ENCODE results near the gene ZMYND8. TPM values are rescaled to one million over a fixed set of nuclear protein-coding genes. Genes with fewer than 3 reads are reported as not detected.

The ZMYND8 gene
- total RNA-seq, 4 donors from 2014 or later: 48.5 to 169 (median 54.1) TPM

DNA sequence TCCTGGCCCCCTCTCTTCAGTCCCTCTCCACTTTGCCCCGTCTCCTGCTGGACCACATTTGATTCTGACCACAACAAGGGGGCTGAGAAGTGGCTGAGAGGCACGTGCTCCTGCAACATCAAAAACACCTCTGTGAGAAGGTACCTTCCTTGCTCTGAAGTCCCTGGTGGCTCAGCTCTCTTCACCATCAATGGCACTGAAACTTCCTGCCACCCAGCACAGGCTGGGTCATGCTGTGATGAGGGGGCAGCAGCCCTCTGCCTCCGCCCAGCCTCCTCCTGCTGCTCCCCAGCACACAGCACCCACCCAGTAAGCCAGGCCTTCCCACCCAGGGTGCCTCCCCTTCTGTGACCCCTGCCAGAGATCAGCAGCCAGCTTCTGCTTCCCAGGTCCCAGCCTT, 10.3 kb downstream of the ZMYND8 start:
- WGBS: 92% methylated on average over 3 of the region's 3 CpGs
- H3K9me3 ChIP-seq: no peaks in the 10 kb centered on the region
- peaks cover 4% of the 10 kb centered on the region for H3K36me3 ChIP-seq
- DNase-seq (ENCODE audit: low spot score in 2 of 2): no peak
- TF ChIP-seq POLR2AphosphoS5 (IDR thresholded peaks at IDR 0.05): no peak
- no peak for TF ChIP-seq POLR2A (IDR thresholded peaks at IDR 0.05)
- TF ChIP-seq, protein P1, sequence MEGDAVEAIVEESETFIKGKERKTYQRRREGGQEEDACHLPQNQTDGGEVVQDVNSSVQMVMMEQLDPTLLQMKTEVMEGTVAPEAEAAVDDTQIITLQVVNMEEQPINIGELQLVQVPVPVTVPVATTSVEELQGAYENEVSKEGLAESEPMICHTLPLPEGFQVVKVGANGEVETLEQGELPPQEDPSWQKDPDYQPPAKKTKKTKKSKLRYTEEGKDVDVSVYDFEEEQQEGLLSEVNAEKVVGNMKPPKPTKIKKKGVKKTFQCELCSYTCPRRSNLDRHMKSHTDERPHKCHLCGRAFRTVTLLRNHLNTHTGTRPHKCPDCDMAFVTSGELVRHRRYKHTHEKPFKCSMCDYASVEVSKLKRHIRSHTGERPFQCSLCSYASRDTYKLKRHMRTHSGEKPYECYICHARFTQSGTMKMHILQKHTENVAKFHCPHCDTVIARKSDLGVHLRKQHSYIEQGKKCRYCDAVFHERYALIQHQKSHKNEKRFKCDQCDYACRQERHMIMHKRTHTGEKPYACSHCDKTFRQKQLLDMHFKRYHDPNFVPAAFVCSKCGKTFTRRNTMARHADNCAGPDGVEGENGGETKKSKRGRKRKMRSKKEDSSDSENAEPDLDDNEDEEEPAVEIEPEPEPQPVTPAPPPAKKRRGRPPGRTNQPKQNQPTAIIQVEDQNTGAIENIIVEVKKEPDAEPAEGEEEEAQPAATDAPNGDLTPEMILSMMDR (IDR thresholded peaks at IDR 0.05): no peak
- no peak for TF ChIP-seq EP300 (IDR thresholded peaks at IDR 0.05)
- no peak overlapping the region for H3K27ac ChIP-seq
- H3K4me1 ChIP-seq: peaks cover 42% of the 10 kb centered on the region
- no peak overlapping the region for H3K4me3 ChIP-seq
- H3K27me3 ChIP-seq: no peaks in the 10 kb centered on the region

GRCh38 chr20:47345214-47345613, 11.3 kb downstream of the ZMYND8 start:
- no peak for DNase-seq (ENCODE audit: low spot score in 2 of 2)
- no peak for TF ChIP-seq EP300 (IDR thresholded peaks at IDR 0.05)
- TF ChIP-seq POLR2A (IDR thresholded peaks at IDR 0.05): no peak
- no peak for TF ChIP-seq POLR2AphosphoS5 (IDR thresholded peaks at IDR 0.05)
- TF ChIP-seq, protein P1 (IDR thresholded peaks at IDR 0.05): no peak
- Histone ChIP-seq H3K27me3 (no peaks in the 10 kb centered on the region), H3K27ac (no peak overlapping the region), H3K36me3 (peaks cover 4% of the 10 kb centered on the region), H3K9me3 (no peaks in the 10 kb centered on the region), H3K4me1 (peaks cover 33% of the 10 kb centered on the region), H3K4me3 (no peak overlapping the region)
- WGBS: 96% methylated on average over 7 of the region's 7 CpGs

DNA sequence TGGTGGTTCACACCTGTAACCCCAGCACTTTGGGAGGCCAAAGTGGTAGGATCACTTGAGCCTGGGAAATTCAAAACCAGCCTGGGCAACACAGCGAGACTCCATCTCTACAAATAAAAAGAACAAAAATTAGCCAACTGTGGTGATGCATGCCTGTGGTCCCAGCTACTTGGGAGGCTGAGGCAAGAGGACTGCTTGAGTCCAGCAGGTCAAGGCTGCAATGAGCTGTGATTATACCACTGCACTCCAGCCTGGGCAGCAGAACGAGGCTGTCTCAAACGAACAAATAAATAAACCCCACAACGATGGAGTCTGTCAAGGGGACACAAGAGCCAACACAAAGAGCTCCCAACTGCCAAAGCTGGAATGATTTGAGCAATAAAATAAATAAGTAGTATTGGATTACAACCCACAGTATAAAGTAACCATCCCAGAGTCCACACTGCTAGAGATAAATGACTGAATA, 13.5 kb downstream of the ZMYND8 start:
- H3K4me3 ChIP-seq: no peak overlapping the region
- H3K27ac ChIP-seq: no peak overlapping the region

GRCh38 chr20:47338131-47338628, 18.3 kb downstream of the ZMYND8 start:
- Histone ChIP-seq H3K27me3 (no peaks in the 10 kb centered on the region), H3K4me1 (peaks cover 34% of the 10 kb centered on the region), H3K36me3 (peaks cover 5% of the 10 kb centered on the region), H3K4me3 (no peak overlapping the region), H3K9me3 (no peaks in the 10 kb centered on the region), H3K27ac (no peak overlapping the region)
- WGBS: 89% methylated on average over 11 of the region's 11 CpGs
- TF ChIP-seq EP300 (IDR thresholded peaks at IDR 0.05): no peak
- no peak for TF ChIP-seq POLR2AphosphoS5 (IDR thresholded peaks at IDR 0.05)
- TF ChIP-seq, protein P1 (IDR thresholded peaks at IDR 0.05): no peak
- TF ChIP-seq POLR2A (IDR thresholded peaks at IDR 0.05): no peak
- DNase-seq (ENCODE audit: low spot score in 2 of 2): no peak

More for the DNA sequence above, 13.5 kb downstream of the ZMYND8 start:
- H3K27me3 ChIP-seq: no peaks in the 10 kb centered on the region
- peaks cover 11% of the 10 kb centered on the region for H3K4me1 ChIP-seq
- DNase-seq (ENCODE audit: low spot score in 2 of 2): no peak
- TF ChIP-seq POLR2A (IDR thresholded peaks at IDR 0.05): no peak
- peaks cover 5% of the 10 kb centered on the region for H3K36me3 ChIP-seq
- no peaks in the 10 kb centered on the region for H3K9me3 ChIP-seq
- WGBS: 81% methylated on average over 4 of the region's 4 CpGs

DNA sequence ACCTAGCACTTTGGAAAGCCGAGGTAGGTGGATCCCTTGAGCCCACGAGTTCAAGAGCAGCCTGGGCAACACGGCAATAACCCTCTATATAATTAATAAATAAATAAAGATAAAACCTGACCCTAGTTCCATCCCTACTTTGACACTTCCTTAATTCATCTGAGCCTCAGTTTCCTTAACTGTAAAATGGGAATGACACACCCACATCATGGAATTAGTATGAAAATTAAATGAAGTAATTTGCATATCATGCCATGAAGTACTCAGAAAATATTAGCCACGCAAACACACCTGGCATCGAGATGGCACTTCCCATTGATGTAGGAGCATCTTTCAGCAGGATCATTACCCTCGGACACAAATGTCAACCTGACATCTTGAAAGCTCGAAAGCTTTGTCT, 19.1 kb downstream of the ZMYND8 start:
- 94% methylated on average over 7 of the region's 7 CpGs for WGBS
- no peaks in the 10 kb centered on the region for H3K27me3 ChIP-seq
- H3K4me1 ChIP-seq: peaks cover 42% of the 10 kb centered on the region
- H3K9me3 ChIP-seq: no peaks in the 10 kb centered on the region
- H3K4me3 ChIP-seq: no peak overlapping the region
- H3K36me3 ChIP-seq: peaks cover 5% of the 10 kb centered on the region
- DNase-seq (ENCODE audit: low spot score in 2 of 2): no peak
- H3K27ac ChIP-seq: no peak overlapping the region
- TF ChIP-seq POLR2AphosphoS5 (IDR thresholded peaks at IDR 0.05) (no peak), EP300 (IDR thresholded peaks at IDR 0.05) (no peak), POLR2A (IDR thresholded peaks at IDR 0.05) (no peak)
- TF ChIP-seq, protein P1 (IDR thresholded peaks at IDR 0.05): no peak
